ENCODE data around the gene PHKA2. TPM values are rescaled to one million over a fixed set of nuclear protein-coding genes. Genes with fewer than 3 reads are reported as not detected.

Gene PHKA2
- total RNA-seq, 1 experiment from 2014 or later: 43.0 TPM

GRCh38 chrX:19028560-19028959, 44.6 kb upstream of the PHKA2 start:
- Mint-ChIP-seq H3K4me1 (ENCODE audit: low read depth, unreplicated experiment) (no peaks in the 10 kb centered on the region), H3K27ac (ENCODE audit: unreplicated experiment) (no peak overlapping the region), H3K36me3 (ENCODE audit: insufficient read depth, unreplicated experiment) (no peaks in the 10 kb centered on the region), H3K9me3 (ENCODE audit: unreplicated experiment) (no peaks in the 10 kb centered on the region), H3K4me3 (ENCODE audit: unreplicated experiment) (no peak overlapping the region), H3K27me3 (ENCODE audit: insufficient read depth, unreplicated experiment) (no peaks in the 10 kb centered on the region)
- H3K4me3 ChIP-seq (ENCODE audit: low read depth, low read length): no peak overlapping the region
- TF ChIP-seq CTCF (IDR thresholded peaks at IDR 0.05; ENCODE audit: insufficient read depth in 1 of 2, low read depth in 1 of 2, low read length in 1 of 2, severe bottlenecking in 1 of 2, unreplicated experiment in 1 of 2): no peak
- DNase-seq: no peak
- intact Hi-C loops (cut with micrococcal nuclease; ENCODE audit: unreplicated experiment): no loop called here
- no TSS peak for BruUV-seq (replicated peaks)
- POLR2A ChIA-PET: no interaction called here
- no peaks in the 10 kb centered on the region for H3K4me1 ChIP-seq
- no peaks in the 10 kb centered on the region for H3K27me3 ChIP-seq (replicated peaks; ENCODE audit: control insufficient read depth, insufficient read depth, low read length)
- H3K9me3 ChIP-seq: no peaks in the 10 kb centered on the region
- CTCF ChIA-PET: no interaction called here
- H3K36me3 ChIP-seq (ENCODE audit: control insufficient read depth, insufficient read depth, low read length): no peaks in the 10 kb centered on the region

- H3K4me1 ChIP-seq: no peaks in the 10 kb centered on the region
- ChIA-PET POLR2A (no interaction called here), CTCF (no interaction called here)
- H3K36me3 ChIP-seq (ENCODE audit: control insufficient read depth, insufficient read depth, low read length): no peaks in the 10 kb centered on the region
- H3K4me1 Mint-ChIP-seq (ENCODE audit: low read depth, unreplicated experiment): no peaks in the 10 kb centered on the region
- BruUV-seq (replicated peaks): no TSS peak
- no peaks in the 10 kb centered on the region for H3K9me3 ChIP-seq
- no peaks in the 10 kb centered on the region for H3K27me3 Mint-ChIP-seq (ENCODE audit: insufficient read depth, unreplicated experiment)
- H3K4me3 ChIP-seq (ENCODE audit: low read depth, low read length): no peak overlapping the region
- H3K36me3 Mint-ChIP-seq (ENCODE audit: insufficient read depth, unreplicated experiment): no peaks in the 10 kb centered on the region
- no peak for DNase-seq
- peak overlapping the region; percentile 53 for H3K27ac Mint-ChIP-seq (ENCODE audit: unreplicated experiment)
- H3K9me3 Mint-ChIP-seq (ENCODE audit: unreplicated experiment): no peaks in the 10 kb centered on the region
- intact Hi-C loops (cut with micrococcal nuclease; ENCODE audit: unreplicated experiment): no loop called here
- no peak overlapping the region for H3K4me3 Mint-ChIP-seq (ENCODE audit: unreplicated experiment)
- TF ChIP-seq CTCF (IDR thresholded peaks at IDR 0.05; ENCODE audit: insufficient read depth in 1 of 2, low read depth in 1 of 2, low read length in 1 of 2, severe bottlenecking in 1 of 2, unreplicated experiment in 1 of 2): no peak
- no peaks in the 10 kb centered on the region for H3K27me3 ChIP-seq (replicated peaks; ENCODE audit: control insufficient read depth, insufficient read depth, low read length)
Measured at GRCh38 chrX:19024366-19024765, 40.5 kb upstream of the PHKA2 start.

- CTCF ChIA-PET: no interaction called here
- intact Hi-C loops (cut with micrococcal nuclease; ENCODE audit: unreplicated experiment): loop anchor here (10.0 kb wide), 1 partner anchor 625 kb away; no protein-coding TSS in a partner anchor
- Histone ChIP-seq H3K9me3 (no peaks in the 10 kb centered on the region), H3K27me3 (replicated peaks; ENCODE audit: control insufficient read depth, insufficient read depth, low read length) (no peaks in the 10 kb centered on the region), H3K36me3 (ENCODE audit: control insufficient read depth, insufficient read depth, low read length) (no peaks in the 10 kb centered on the region), H3K4me1 (no peaks in the 10 kb centered on the region), H3K4me3 (ENCODE audit: low read depth, low read length) (no peak overlapping the region)
- TF ChIP-seq CTCF (IDR thresholded peaks at IDR 0.05; ENCODE audit: insufficient read depth in 1 of 2, low read depth in 1 of 2, low read length in 1 of 2, severe bottlenecking in 1 of 2, unreplicated experiment in 1 of 2): no peak
- no TSS peak for BruUV-seq (replicated peaks)
- Mint-ChIP-seq H3K4me3 (ENCODE audit: unreplicated experiment) (no peak overlapping the region), H3K27ac (ENCODE audit: unreplicated experiment) (no peak overlapping the region), H3K9me3 (ENCODE audit: unreplicated experiment) (no peaks in the 10 kb centered on the region), H3K36me3 (ENCODE audit: insufficient read depth, unreplicated experiment) (no peaks in the 10 kb centered on the region), H3K4me1 (ENCODE audit: low read depth, unreplicated experiment) (no peaks in the 10 kb centered on the region), H3K27me3 (ENCODE audit: insufficient read depth, unreplicated experiment) (no peaks in the 10 kb centered on the region)
- POLR2A ChIA-PET: no interaction called here
- no peak for DNase-seq
Measured at GRCh38 chrX:19019996-19020395, 36.1 kb upstream of the PHKA2 start.
